ENCODE data around the gene EEF1AKMT3. TPM values are rescaled to one million over a fixed set of nuclear protein-coding genes. Genes with fewer than 3 reads are reported as not detected.
A peak's percentile ranks its signal among the peaks of the same experiment; 100 is the strongest.

The EEF1AKMT3 gene
- total RNA-seq, 2 donors from 2014 or later, result 3.4 to 4.8 TPM

GRCh38 chr12:57751788-57752667 is 20.4 kb upstream of the EEF1AKMT3 start, which contains the start of gene CDK4:
Gene CDK4, minus strand, starts transcription at chr12:57752310. Its CDS starts 593 bp downstream, at chr12:57751717.
- H3K4me3 ChIP-seq, result peak within 1 kb of the TSS; percentile 73
- DNase-seq, result peak; percentile 98
- H3K9ac ChIP-seq (ENCODE audit: low read depth in 2 of 2, low read length in 2 of 2), result peak within 1 kb of the TSS; percentile 74 to 84
- no peaks in the 10 kb centered on the region for H3K4me1 ChIP-seq
- intact Hi-C loops (cut with DNase I), result no loop called here
- H3K36me3 ChIP-seq, result peaks cover 6% of the 10 kb centered on the region
- H3K27me3 ChIP-seq, result no peaks in the 10 kb centered on the region
- no peaks in the 10 kb centered on the region for H3K9me3 ChIP-seq
- TF ChIP-seq CTCF (IDR thresholded peaks at IDR 0.05), result no peak
- peak within 1 kb of the TSS; percentile 64 for H3K27ac ChIP-seq

GRCh38 chr12:57752668-57753000 is 19.8 kb upstream of the EEF1AKMT3 start:
- H3K4me1 ChIP-seq, result no peaks in the 10 kb centered on the region
- H3K36me3 ChIP-seq, result peaks cover 6% of the 10 kb centered on the region
- H3K9ac ChIP-seq (ENCODE audit: low read depth in 2 of 2, low read length in 2 of 2), result peak overlapping the region in 1 of 2 donors; percentile 35
- no peaks in the 10 kb centered on the region for H3K9me3 ChIP-seq
- peak overlapping the region; percentile 73 for H3K4me3 ChIP-seq
- no peak overlapping the region for H3K27ac ChIP-seq
- H3K27me3 ChIP-seq, result no peaks in the 10 kb centered on the region
- intact Hi-C loops (cut with DNase I), result no loop called here
- TF ChIP-seq CTCF (IDR thresholded peaks at IDR 0.05), result no peak
- no peak for DNase-seq

- H3K27ac ChIP-seq, result peak overlapping the region; percentile 72
Observed at GRCh38 chr12:57753756-57754337, 18.6 kb upstream of the EEF1AKMT3 start.

GRCh38 chr12:57754411-57755193 is 17.8 kb upstream of the EEF1AKMT3 start, which contains the start of gene MARCHF9:
Gene MARCHF9, plus strand, starts transcription at chr12:57755103. Its CDS starts 426 bp downstream, at chr12:57755529.
- H3K4me1 ChIP-seq, result no peaks in the 10 kb centered on the region
- H3K27ac ChIP-seq, result peak within 1 kb of the TSS; percentile 72
- peak; percentile 93 for DNase-seq
- intact Hi-C loops (cut with DNase I), result no loop called here
- no peaks in the 10 kb centered on the region for H3K27me3 ChIP-seq
- H3K9ac ChIP-seq (ENCODE audit: low read depth in 2 of 2, low read length in 2 of 2), result peak within 1 kb of the TSS; percentile 70 to 80
- no peaks in the 10 kb centered on the region for H3K9me3 ChIP-seq
- no peaks in the 10 kb centered on the region for H3K36me3 ChIP-seq
- peak within 1 kb of the TSS; percentile 59 for H3K4me3 ChIP-seq
- TF ChIP-seq CTCF (IDR thresholded peaks at IDR 0.05), result no peak

More at GRCh38 chr12:57753756-57754337, 18.6 kb upstream of the EEF1AKMT3 start:
- TF ChIP-seq CTCF (IDR thresholded peaks at IDR 0.05), result no peak
- Histone ChIP-seq H3K4me1 (no peaks in the 10 kb centered on the region), H3K9me3 (no peaks in the 10 kb centered on the region), H3K36me3 (peaks cover 6% of the 10 kb centered on the region), H3K9ac (ENCODE audit: low read depth in 2 of 2, low read length in 2 of 2) (no peak overlapping the region), H3K4me3 (no peak overlapping the region), H3K27me3 (no peaks in the 10 kb centered on the region)
- DNase-seq, result no peak
- intact Hi-C loops (cut with DNase I), result no loop called here

- TF ChIP-seq CTCF (IDR thresholded peaks at IDR 0.05), result no peak
- Histone ChIP-seq H3K27me3 (no peaks in the 10 kb centered on the region), H3K36me3 (no peaks in the 10 kb centered on the region), H3K4me1 (no peaks in the 10 kb centered on the region), H3K4me3 (peak overlapping the region; percentile 59), H3K9ac (ENCODE audit: low read depth in 2 of 2, low read length in 2 of 2) (no peak overlapping the region), H3K27ac (peak overlapping the region; percentile 72), H3K9me3 (no peaks in the 10 kb centered on the region)
- no peak for DNase-seq
- intact Hi-C loops (cut with DNase I), result no loop called here
Observed at GRCh38 chr12:57755194-57755453, 17.3 kb upstream of the EEF1AKMT3 start.

Measured in colonic mucosa (tissue), 4 donors.